T-helper 1 cell treated with Interleukin-12 subunit alpha and Interleukin-12 subunit beta and Interleukin-4 antibody, amounts not matched to agents 30 ng/mL and 1 ng/mL, for 36 hours (primary cell): ENCODE results near the gene PSMD7. TPM values are rescaled to one million over a fixed set of nuclear protein-coding genes. Genes with fewer than 3 reads are reported as not detected.

ENCODE experiments used
- intact Hi-C: fragments of 100-400 bp; cut with micrococcal nuclease; formaldehyde crosslinking; loops from one replicate; pipeline ENCODE4 v1.15.1; 2024
- total RNA-seq: library from RNA; stranded (reverse); gene quantifications from 2 replicates; pipeline ENCODE4 v1.2.3, GENCODE V29; 2022

Gene PSMD7
- total RNA-seq: 114 TPM in 2 replicates

- intact Hi-C loops: loop anchor here (1.0 to 5.0 kb wide), 8 partner anchors 72 to 1632 kb away; partner anchors contain the start of genes CFDP1, GLG1, KARS1 and TERF2IP
Observed at GRCh38 chr16:74296432-74297144, at the start of gene PSMD7. Gene PSMD7 (plus strand): TSS chr16:74296814. CDS start chr16:74296915, 101 bp downstream.

- intact Hi-C loops: no loop called here
Observed at GRCh38 chr16:74249254-74249653, 47.4 kb upstream of the PSMD7 start.

- intact Hi-C loops: no loop called here
Observed at GRCh38 chr16:74249846-74250245, 46.8 kb upstream of the PSMD7 start.

- intact Hi-C loops: no loop called here
Observed at GRCh38 chr16:74252329-74252728, 44.3 kb upstream of the PSMD7 start.

GRCh38 chr16:74253161-74253938, 43.3 kb upstream of the PSMD7 start:
- intact Hi-C loops: no loop called here

- intact Hi-C loops: no loop called here
Observed at GRCh38 chr16:74257061-74257460, 39.6 kb upstream of the PSMD7 start.

- intact Hi-C loops: no loop called here
Observed at GRCh38 chr16:74261068-74261467, 35.5 kb upstream of the PSMD7 start.

- intact Hi-C loops: no loop called here
Observed at GRCh38 chr16:74264811-74265210, 31.8 kb upstream of the PSMD7 start.

GRCh38 chr16:74268372-74268782, 28.2 kb upstream of the PSMD7 start:
- intact Hi-C loops: no loop called here

- intact Hi-C loops: no loop called here
Observed at GRCh38 chr16:74271872-74272271, 24.7 kb upstream of the PSMD7 start.

GRCh38 chr16:74275031-74275636, 21.5 kb upstream of the PSMD7 start:
- intact Hi-C loops: no loop called here

GRCh38 chr16:74275711-74276110, 20.9 kb upstream of the PSMD7 start:
- intact Hi-C loops: no loop called here

GRCh38 chr16:74277974-74278373, 18.6 kb upstream of the PSMD7 start:
- intact Hi-C loops: no loop called here

GRCh38 chr16:74279266-74279665, 17.3 kb upstream of the PSMD7 start:
- intact Hi-C loops: no loop called here

GRCh38 chr16:74279805-74280204, 16.8 kb upstream of the PSMD7 start:
- intact Hi-C loops: no loop called here

GRCh38 chr16:74280448-74280847, 16.2 kb upstream of the PSMD7 start:
- intact Hi-C loops: no loop called here

GRCh38 chr16:74281300-74281699, 15.3 kb upstream of the PSMD7 start:
- intact Hi-C loops: no loop called here

- intact Hi-C loops: no loop called here
Observed at GRCh38 chr16:74283716-74284115, 12.9 kb upstream of the PSMD7 start.

- intact Hi-C loops: no loop called here
Observed at GRCh38 chr16:74288065-74288464, 8.5 kb upstream of the PSMD7 start.

- intact Hi-C loops: no loop called here
Observed at GRCh38 chr16:74290356-74290755, 6.3 kb upstream of the PSMD7 start.

GRCh38 chr16:74291176-74291575, 5.4 kb upstream of the PSMD7 start:
- intact Hi-C loops: no loop called here

GRCh38 chr16:74291577-74292208, 4.9 kb upstream of the PSMD7 start:
- intact Hi-C loops: no loop called here
